HEK293 (cell line): ENCODE data around the gene MACIR.
A peak's percentile ranks its signal among the peaks of the same experiment; 100 is the strongest.

Source experiments
- MEIS1 ChIP-seq: sonication (generic); formaldehyde crosslinking; IDR thresholded peaks from 2 replicates; pipeline ENCODE4 v1.8.1; 2022; ENCODE audit warnings: missing genetic modification reagents, mild to moderate bottlenecking, borderline replicate concordance
- MYNN ChIP-seq: fragments of 450-650 bp; formaldehyde crosslinking; IDR thresholded peaks from 2 replicates; pipeline ENCODE4 v1.5.1; 2016; ENCODE audit warnings: missing biosample characterization, missing genetic modification characterization, borderline replicate concordance
- ZBTB21 ChIP-seq: fragments of 450-650 bp; formaldehyde crosslinking; IDR thresholded peaks from 2 replicates; pipeline ENCODE4 v1.5.1; 2017; ENCODE audit warnings: missing biosample characterization, missing genetic modification characterization
- ZNF362 ChIP-seq: fragments of 450-650 bp; formaldehyde crosslinking; IDR thresholded peaks from 2 replicates; pipeline ENCODE4 v1.5.1; 2016; ENCODE audit warnings: missing biosample characterization, missing genetic modification characterization
- ZNF366 ChIP-seq: fragments of 450-650 bp; formaldehyde crosslinking; conservative IDR thresholded peaks from 2 replicates; pipeline ENCODE4 v1.5.1; 2016; ENCODE audit warnings: missing biosample characterization, missing genetic modification characterization
- ZNF518A ChIP-seq: fragments of 450-650 bp; formaldehyde crosslinking; conservative IDR thresholded peaks from 2 replicates; pipeline ENCODE4 v1.5.1; 2016; ENCODE audit warnings: low read depth, missing biosample characterization, missing genetic modification characterization
- ZNF530 ChIP-seq: fragments of 450-650 bp; formaldehyde crosslinking; IDR thresholded peaks from 2 replicates; pipeline ENCODE4 v1.5.1; 2016; ENCODE audit warnings: low read depth, missing biosample characterization, missing genetic modification characterization
- ZNF549 ChIP-seq: fragments of 450-650 bp; IDR thresholded peaks from 2 replicates; pipeline ENCODE4 v1.5.1; 2018; ENCODE audit warnings: missing biosample characterization, missing genetic modification characterization, mild to moderate bottlenecking, inconsistent platforms, moderate library complexity
- ZSCAN5A ChIP-seq: fragments of 450-650 bp; formaldehyde crosslinking; IDR thresholded peaks from 2 replicates; pipeline ENCODE4 v1.5.1; 2016; ENCODE audit warnings: missing biosample characterization, missing genetic modification characterization
- TF ChIP-seq, protein P1 (sequence below): fragments of 450-650 bp; formaldehyde crosslinking; IDR thresholded peaks from 2 replicates; pipeline ENCODE4 v1.5.1; 2016; ENCODE audit warnings: missing biosample characterization, missing genetic modification characterization

- TF ChIP-seq ZNF518A (tag by site-specific recombination), result no peak
- TF ChIP-seq ZNF530, result no peak
- no peak for TF ChIP-seq MEIS1 (CRISPR knock-in tag)
- no peak for TF ChIP-seq ZSCAN5A (tag by site-specific recombination)
- TF ChIP-seq, protein P1, sequence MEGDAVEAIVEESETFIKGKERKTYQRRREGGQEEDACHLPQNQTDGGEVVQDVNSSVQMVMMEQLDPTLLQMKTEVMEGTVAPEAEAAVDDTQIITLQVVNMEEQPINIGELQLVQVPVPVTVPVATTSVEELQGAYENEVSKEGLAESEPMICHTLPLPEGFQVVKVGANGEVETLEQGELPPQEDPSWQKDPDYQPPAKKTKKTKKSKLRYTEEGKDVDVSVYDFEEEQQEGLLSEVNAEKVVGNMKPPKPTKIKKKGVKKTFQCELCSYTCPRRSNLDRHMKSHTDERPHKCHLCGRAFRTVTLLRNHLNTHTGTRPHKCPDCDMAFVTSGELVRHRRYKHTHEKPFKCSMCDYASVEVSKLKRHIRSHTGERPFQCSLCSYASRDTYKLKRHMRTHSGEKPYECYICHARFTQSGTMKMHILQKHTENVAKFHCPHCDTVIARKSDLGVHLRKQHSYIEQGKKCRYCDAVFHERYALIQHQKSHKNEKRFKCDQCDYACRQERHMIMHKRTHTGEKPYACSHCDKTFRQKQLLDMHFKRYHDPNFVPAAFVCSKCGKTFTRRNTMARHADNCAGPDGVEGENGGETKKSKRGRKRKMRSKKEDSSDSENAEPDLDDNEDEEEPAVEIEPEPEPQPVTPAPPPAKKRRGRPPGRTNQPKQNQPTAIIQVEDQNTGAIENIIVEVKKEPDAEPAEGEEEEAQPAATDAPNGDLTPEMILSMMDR (tag by site-specific recombination), result peak; percentile 40; the same call in 1 of the 2 replicates
- TF ChIP-seq MYNN (tag by site-specific recombination), result no peak
- no peak for TF ChIP-seq ZNF366 (tag by site-specific recombination)
- no peak for TF ChIP-seq ZNF549
- TF ChIP-seq ZNF362 (tag by site-specific recombination), result no peak
- no peak for TF ChIP-seq ZBTB21 (tag by site-specific recombination)
These were observed 1.3 kb downstream of the MACIR start for GRCh38 chr5:103259705-103260355.
